Epidermal melanocyte (primary cell): ENCODE results near the gene PROZ.

ENCODE experiments used
- DNase-seq: peaks from one replicate; pipeline ENCODE4 v3.0.0; 2011; ENCODE audit warnings: low spot score; ENCODE audit not compliant: insufficient read length

PROZ gene

GRCh38 chr13:113141601-113141970, 16.9 kb upstream of the PROZ start:
- DNase-seq = no peak

DNA sequence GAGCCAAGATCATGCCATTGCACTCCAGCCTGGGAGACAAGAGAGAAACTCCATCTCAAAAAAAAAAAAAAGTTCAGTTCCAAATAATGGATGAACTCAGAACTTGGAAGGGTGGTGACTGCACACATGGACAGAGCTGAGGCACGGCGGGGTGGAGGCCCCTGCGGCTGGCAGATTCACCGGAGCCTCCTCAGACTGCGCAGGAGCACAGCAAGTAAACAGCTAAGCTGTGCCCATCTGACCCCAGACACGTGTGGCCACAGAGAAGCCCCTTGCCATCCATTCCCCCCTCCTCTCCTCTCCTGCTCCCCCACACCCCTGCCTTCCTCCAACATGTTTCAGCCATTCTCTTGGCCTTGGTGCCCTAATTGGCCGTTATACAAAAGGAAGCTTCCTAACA, 15.6 kb upstream of the PROZ start:
- no peak for DNase-seq

DNA sequence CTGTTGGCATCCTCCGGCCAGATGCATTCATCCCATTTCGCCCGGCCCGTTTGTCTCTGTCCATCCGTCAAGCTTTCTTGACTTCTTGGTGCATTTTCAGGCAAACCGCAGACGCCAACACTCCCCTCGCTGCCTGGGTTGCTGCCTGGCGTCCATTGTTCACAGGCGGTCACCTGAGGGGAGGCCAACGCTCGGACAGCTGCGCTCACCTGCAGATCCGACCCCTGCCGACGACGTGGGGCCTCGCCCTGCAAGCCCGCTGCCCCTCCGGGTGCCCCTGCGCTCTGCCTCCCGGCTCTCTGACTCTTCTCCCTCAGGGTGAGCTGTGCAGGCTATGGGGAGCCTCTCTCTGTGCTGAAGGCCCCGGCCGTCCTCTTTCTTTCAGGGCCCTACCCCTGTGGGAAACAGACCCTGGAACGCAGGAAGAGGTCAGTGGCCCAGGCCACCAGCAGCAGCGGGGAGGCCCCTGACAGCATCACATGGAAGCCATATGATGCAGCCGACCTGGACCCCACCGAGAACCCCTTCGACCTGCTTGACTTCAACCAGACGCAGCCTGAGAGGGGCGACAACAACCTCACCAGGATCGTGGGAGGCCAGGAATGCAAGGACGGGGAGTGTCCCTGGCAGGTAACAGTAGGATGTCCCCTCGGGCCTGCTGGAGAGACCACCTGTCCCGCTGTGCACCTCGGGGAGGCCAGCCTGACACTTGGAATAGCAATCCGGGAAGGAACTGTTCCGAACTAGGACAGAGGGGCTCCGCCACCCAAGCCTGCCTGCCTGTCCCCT, 14.8 kb upstream of the PROZ start:
- no peak for DNase-seq

DNA sequence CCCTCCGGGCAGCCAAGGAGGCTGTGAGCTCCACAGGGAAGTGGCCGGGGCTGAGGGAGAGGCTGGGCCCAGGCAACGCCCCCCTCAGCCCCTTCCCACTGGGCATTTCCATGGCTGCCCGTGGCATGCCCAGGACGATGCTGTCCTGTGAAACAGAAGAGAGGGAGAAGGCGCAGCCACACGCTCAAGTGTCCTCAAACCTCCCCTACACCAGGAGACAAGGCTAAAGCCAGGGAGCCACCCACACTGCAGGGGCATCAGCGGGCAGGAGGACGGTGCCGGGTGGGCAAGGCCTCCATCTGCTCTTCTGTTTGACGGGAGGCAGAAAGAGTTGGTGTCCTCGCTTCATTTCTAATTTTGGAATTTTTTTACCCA, 14.2 kb upstream of the PROZ start:
- DNase-seq = no peak

DNA sequence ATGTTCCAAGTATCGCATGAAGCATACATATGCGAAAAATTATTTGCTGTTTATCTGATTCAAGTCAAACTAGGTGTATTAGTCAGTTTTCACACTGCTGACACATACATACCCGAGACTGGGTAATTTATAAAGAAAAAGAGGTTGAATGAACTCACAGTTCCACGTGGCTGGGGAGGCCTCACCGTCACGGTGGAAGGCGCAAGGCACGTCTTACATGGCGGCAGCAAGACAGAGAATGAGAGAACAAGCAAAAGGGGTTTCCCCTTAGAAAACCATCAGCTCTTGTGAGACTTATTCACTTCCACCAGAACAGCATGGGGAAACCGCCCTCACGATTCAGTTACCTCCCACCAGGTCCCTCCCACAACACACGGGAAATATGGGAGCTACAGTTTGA, 13.0 kb upstream of the PROZ start:
- DNase-seq = no peak

DNA sequence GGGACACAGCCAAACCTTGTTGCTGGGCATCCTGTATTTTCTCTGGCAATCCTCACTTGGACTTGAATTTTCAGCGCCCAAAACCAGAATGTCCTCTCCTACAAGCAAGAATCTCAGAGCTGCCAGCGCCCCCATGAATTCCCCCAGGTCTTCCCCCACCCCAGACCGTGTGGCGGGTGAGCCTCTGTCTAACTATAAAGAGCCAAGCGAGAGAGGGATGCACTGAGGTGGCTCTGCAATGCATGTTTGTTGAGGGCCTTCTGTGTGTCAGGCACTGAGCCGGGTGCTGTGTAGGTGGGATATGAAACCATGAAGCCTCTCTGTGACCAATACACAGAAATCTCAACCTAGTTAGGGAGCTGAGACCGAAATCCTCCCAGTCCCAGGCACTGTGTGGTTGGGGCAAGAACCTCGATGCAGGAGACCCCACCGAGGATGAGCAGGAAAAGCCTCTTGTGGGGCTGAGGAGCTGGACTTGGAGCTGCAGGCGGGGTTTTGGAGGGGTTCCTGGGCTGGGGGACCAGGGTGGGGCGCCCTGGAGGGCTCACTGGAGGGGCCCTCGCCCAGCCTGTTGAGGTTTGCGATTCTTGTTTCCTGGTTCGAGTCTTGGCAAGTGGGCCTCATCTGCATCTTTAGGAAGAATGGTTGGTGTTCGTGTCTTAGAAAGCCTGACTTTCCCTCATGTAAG, 12.4 kb upstream of the PROZ start:
- no peak for DNase-seq

DNA sequence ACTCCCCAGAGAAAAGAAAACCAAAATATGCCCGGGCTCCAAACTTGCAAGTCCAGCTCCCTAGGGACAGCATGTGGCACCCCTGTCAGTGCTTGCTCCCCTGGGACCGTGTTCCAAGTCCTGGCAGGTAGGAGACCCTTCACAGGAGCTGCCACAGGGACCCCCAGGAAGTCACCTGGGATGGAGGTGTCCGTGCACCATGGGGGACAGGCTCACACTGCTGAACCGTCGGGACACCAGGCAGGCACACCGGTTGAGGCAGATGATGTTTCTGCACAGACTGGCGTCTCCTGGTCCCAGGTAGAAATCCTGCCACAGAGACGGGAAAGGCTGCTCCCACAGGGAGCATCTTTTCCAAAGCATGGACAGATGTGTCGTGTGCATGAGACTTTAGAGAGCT, 11.7 kb upstream of the PROZ start:
- DNase-seq = no peak

- no peak for DNase-seq
Measured at GRCh38 chr13:113147206-113147605, 11.2 kb upstream of the PROZ start.

DNA sequence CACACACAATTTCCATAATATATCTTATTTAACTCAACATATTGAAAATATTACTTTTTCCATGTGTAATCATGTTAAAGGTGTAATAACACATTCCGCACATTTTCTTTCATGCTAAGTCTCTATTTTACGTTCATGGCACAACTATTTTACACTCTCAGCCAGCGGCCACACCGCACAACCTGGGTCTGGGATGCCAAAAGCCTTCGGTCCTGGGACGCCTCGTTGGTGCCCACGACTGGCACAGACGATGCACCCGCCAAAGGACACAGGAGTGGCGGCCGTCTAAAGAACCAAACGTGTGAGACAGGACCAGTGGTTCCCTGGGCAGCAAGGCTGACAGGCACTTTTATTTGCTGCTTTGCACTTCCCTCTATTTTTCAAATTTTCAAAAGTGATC, 10.0 kb upstream of the PROZ start:
- no peak for DNase-seq

DNA sequence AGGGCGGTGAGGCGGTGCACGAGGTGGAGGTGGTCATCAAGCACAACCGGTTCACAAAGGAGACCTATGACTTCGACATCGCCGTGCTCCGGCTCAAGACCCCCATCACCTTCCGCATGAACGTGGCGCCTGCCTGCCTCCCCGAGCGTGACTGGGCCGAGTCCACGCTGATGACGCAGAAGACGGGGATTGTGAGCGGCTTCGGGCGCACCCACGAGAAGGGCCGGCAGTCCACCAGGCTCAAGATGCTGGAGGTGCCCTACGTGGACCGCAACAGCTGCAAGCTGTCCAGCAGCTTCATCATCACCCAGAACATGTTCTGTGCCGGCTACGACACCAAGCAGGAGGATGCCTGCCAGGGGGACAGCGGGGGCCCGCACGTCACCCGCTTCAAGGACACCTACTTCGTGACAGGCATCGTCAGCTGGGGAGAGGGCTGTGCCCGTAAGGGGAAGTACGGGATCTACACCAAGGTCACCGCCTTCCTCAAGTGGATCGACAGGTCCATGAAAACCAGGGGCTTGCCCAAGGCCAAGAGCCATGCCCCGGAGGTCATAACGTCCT, 9.4 kb upstream of the PROZ start:
- no peak for DNase-seq

GRCh38 chr13:113149711-113150549, 8.5 kb upstream of the PROZ start:
- DNase-seq = no peak

DNA sequence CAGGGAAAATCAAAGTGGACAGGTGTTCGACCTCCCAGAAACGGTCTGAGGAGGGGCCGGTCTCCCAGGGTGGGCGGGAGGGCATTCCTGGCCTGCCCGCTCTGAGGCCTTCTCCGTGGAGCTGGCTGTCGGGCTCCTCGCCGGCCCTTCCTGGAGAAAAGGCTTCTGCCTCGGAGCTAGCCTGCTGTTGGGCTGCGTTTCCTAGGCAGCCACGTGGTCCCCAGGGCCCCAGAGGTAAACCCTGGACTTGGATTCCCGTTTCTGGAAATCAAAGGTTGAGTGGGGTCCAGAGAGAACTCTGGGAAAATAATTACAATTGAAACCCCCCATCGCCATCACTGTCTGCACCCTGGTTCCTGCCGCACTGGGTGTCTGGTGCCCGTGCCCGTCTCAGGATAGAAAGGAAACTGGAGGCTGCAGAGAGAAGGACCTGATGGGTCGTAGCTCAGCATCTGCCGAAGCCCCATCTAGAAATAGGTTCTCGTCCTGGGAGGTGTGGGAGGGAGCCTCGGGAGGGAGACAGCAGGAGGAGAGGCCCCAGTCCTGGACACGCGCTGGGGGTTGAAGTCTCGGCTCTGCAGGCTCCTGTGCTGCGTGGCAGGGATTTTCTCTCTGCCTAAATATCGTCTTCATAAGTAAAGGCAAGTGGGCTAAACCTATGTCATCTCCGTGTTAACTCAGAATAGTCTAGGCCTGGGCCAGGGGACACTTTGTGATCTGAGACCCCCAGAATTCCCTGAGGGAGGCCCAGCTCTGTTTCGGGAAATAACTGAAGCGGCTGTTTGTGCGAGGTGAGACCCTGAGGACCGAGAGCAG, 7.7 kb upstream of the PROZ start:
- DNase-seq = no peak

DNA sequence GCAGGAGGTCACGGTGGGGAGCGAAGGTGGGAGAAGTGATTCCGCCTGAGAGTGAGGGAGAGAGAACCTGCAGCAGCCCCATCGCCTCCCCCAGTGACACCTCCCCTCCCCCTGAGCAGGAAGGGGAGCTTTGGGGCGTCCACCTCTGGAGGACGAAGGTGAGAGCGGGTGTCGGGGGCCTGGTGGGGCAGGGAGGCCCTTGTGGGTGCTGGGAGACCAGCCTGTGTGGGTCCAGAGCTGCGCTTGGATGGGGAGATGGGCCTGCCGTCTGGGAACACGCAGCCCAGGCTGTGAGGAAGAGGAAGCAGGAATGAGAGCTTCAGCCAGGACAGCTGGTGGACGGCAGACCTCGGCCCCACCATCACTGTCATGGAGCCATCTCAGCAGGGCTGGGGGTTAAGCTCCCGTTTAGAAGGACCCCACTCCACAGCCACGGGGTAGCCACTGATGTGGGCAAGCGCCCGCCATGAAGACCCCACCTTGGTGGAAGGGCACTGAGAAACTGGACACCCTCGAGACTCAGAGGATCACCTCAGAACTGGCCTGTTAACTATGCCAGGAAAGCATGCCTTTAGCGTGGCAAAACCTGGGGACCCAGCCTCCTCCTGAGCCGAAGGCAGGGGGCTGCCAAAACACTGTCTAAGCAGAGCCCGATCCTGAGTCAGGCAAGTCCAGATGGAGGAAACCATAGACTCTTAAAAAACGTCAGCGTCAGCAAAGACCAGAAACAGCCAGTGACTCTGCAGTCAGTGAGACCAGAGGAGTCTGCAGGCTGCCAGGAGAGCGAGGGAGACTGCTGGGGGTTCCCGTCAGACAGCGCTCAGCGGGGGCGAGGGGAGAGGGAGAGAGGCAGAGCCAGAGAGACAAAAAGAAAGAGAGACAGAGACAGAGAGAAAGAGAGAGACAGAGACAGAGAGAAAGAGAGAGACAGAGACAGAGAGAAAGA, 6.4 kb upstream of the PROZ start:
- DNase-seq = no peak

- DNase-seq = no peak
Measured at GRCh38 chr13:113152691-113152983, 5.8 kb upstream of the PROZ start.

DNA sequence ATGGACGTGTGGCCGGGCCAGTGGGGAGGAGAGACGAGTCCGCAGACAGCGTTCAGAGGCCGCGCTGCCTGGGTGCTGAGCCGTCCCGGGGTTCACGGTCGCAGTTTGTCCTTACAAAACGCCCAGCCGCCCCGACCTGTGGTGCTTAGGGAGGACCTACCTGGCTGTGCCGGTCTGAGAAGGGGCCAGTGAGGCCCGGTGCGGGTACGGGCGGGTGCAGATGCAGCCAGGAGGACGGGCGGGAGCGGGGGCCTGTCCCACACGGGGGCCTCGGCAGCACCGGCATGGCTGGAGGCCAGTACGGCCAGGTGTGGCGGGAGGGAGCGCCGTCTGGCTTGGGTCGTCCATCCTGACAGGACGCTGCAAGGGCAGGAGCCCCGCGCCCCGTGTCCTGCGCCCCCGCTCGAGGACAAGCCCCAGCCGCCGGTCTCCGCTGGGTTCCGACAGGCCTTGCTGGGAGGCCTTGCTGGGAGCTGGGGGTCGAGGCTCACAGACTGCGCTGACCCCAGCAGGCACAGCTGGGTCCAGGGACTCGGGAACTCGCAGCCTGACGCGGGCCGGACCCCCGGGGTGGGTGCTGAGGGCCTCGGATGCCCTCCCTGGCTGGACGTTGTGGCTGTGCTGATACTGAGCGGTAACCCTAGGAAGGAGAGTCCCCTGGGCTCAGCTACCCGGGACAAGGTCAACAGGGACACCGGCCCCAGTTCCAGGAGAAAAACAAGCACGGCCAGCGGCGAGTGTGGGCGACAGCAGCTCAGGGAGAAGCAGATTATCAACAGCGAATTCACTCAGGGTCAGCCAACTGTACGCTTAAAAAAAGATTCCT, 5.3 kb upstream of the PROZ start:
- DNase-seq = no peak

- peak; percentile 68 for DNase-seq
Measured at GRCh38 chr13:113153810-113154748, 4.4 kb upstream of the PROZ start.

- DNase-seq = peak; percentile 30
Measured at GRCh38 chr13:113155201-113155600, 3.2 kb upstream of the PROZ start.

DNA sequence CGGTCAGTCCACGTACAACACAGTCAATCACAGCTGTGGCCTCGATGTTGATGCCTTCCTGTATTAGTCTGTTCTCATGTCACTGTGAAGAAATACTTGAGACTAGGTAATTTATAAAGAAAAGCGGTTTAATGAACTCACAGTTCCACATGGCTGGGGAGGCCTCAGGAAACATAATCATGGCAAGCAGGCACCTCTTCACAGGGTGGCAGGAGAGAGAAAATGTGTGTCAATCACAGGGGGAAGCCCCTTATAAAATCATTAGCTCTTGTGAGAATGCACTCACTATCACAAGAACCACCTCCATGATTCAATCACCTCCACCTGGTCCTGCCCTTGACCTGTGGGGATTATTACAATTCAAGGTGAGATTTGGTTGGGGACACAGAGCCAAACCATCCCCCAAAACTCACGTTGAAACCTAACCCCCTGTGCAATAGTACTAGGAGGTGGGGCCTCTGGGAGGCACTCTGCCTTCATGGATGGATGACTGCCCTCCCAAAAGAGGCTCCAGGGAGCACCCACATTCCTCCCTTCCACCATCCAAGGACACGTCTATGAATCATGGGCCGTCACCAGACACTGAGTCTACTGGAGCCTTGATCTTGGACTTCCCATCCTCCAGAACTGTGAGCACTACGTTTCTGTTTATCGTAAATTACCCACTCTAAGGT, 2.3 kb upstream of the PROZ start:
- no peak for DNase-seq
